K562 (cell line): ENCODE measurements around the gene MEGF11. TPM values are rescaled to one million over a fixed set of nuclear protein-coding genes. Genes with fewer than 3 reads are reported as not detected.
A peak's percentile ranks its signal among the peaks of the same experiment; 100 is the strongest.
"Not testable (repeated sequence)": the region's sequence is repeated elsewhere in the genome, so short reads cannot be mapped to it uniquely, and the experiment has no call there.

Source experiments
- ATAC-seq: fragments of 200-7000 bp; cut with Tn5 transposase; 3 replicates; pipeline ENCODE4 v1.9.1; 2020; ENCODE audit warnings: moderate library complexity
- BruUV-seq: library from RNA; stranded (reverse); fragments of 400-500 nt; replicated peaks from 2 replicates; lab custom pipeline; 2021; lab: Mats Ljungman, UMichigan
- CTCF ChIA-PET: fragments of 300-600 bp; formaldehyde crosslinking; extraction: SDS; loops from one replicate; lab custom pipeline; 2021; ENCODE audit warnings: low intra/inter-chr PET ratio; lab: Yijun Ruan, JAX
- POLR2A ChIA-PET: fragments of 300-600, 350-650 bp; sonication (Branson Sonifier 250); formaldehyde crosslinking; extraction: SDS; loops from one replicate; lab custom pipeline; 2021; ENCODE audit warnings: antibody characterized with exemption, inconsistent platforms; lab: Yijun Ruan, JAX
- DNase-seq, 4 experiments: peaks; one replicate each; pipeline versions ENCODE4 v3.0.0 to v3.0.0-alpha.2; 2011 to 2018; ENCODE audit warnings: low spot score in 3 of 4, mixed read lengths in 3 of 4; ENCODE audit errors: extremely low read depth in 1 of 4
- FAIRE-seq: peaks from 2 replicates; lab custom pipeline; 2011; peaks lifted over from hg19 to GRCh38; lab: Jason Lieb, UNC
- H2AFZ ChIP-seq: 2 replicates; pipeline ENCODE4 v1.6.0; 2011; ENCODE audit warnings: low read depth, low read length, control low read depth, inconsistent platforms
- H3K27ac ChIP-seq: fragments of 200-600 bp; 3 replicates; pipeline ENCODE4 v1.8.0; 2011; ENCODE audit warnings: low read depth, mild to moderate bottlenecking, control low read depth, inconsistent platforms, low read length, moderate library complexity, mixed read lengths; ENCODE audit errors: extremely low read depth
- H3K27me3 ChIP-seq, 2 experiments: fragments of 300-600 bp in 1 of 2; 2 replicates in 1 of 2; 3 replicates in 1 of 2; pipeline versions ENCODE4 v1.6.0 to v1.8.0; 2011; ENCODE audit warnings: inconsistent platforms in 2 of 2, low read length in 2 of 2, mild to moderate bottlenecking in 1 of 2, mixed read lengths in 1 of 2, moderate library complexity in 1 of 2; ENCODE audit not compliant: control insufficient read depth in 2 of 2, insufficient read depth in 2 of 2
- H3K36me3 ChIP-seq: fragments of 300-600 bp; 3 replicates; pipeline ENCODE4 v1.8.0; 2011; ENCODE audit warnings: mild to moderate bottlenecking, low read length, inconsistent platforms; ENCODE audit not compliant: control insufficient read depth, insufficient read depth
- H3K4me1 ChIP-seq, 2 experiments: fragments of 200-600 bp in 1 of 2; replicated peaks in 1 of 2; 2 replicates in 1 of 2; 3 replicates in 1 of 2; pipeline versions ENCODE4 v1.5.1 to v1.8.0; 2011; ENCODE audit warnings: inconsistent platforms in 2 of 2, low read length in 2 of 2, mild to moderate bottlenecking in 1 of 2, mixed read lengths in 1 of 2, moderate library complexity in 1 of 2; ENCODE audit not compliant: control insufficient read depth in 2 of 2, insufficient read depth in 2 of 2
- H3K4me2 ChIP-seq: 2 replicates; pipeline ENCODE4 v1.6.1; 2011; ENCODE audit warnings: low read length, control low read depth, inconsistent platforms, mixed read lengths; ENCODE audit not compliant: insufficient read depth
- H3K4me3 ChIP-seq: fragments of 200-600 bp; sonication (generic), shearing (Covaris generic); 2 replicates; pipeline ENCODE4 v1.5.1; 2016; ENCODE audit warnings: control low read depth, inconsistent platforms
- H3K79me2 ChIP-seq: fragments of 200-600 bp; 3 replicates; pipeline ENCODE4 v1.8.0; 2011; ENCODE audit warnings: low read length, inconsistent platforms; ENCODE audit not compliant: control insufficient read depth, insufficient read depth
- H3K9ac ChIP-seq, 2 experiments: 2 replicates each; pipeline versions ENCODE4 v1.6.0 to v1.6.1; 2011; ENCODE audit warnings: low read depth in 2 of 2, low read length in 2 of 2, control low read depth in 1 of 2, inconsistent platforms in 1 of 2, mild to moderate bottlenecking in 1 of 2, mixed read lengths in 1 of 2; ENCODE audit not compliant: insufficient read depth in 1 of 2
- H3K9me1 ChIP-seq: one replicate; pipeline ENCODE4 v1.6.0; 2011; ENCODE audit warnings: inconsistent platforms, mild to moderate bottlenecking, low read length, moderate library complexity; ENCODE audit not compliant: control insufficient read depth, insufficient read depth
- H3K9me3 ChIP-seq: replicated peaks from 2 replicates; pipeline ENCODE4 v1.5.1; 2011; ENCODE audit warnings: low read depth, low read length, inconsistent platforms; ENCODE audit not compliant: control insufficient read depth, insufficient read depth
- H4K20me1 ChIP-seq: replicated peaks from 2 replicates; pipeline ENCODE4 v1.6.1; 2011; ENCODE audit warnings: low read length, inconsistent platforms, mixed read lengths; ENCODE audit not compliant: control insufficient read depth, insufficient read depth
- CREB5 ChIP-seq: fragments of 250-450 bp; sonication (Bioruptor Pico); IDR thresholded peaks from 2 replicates; pipeline ENCODE4 v1.5.0; 2020; ENCODE audit warnings: mild to moderate bottlenecking
- ETV5 ChIP-seq: sonication (generic); formaldehyde crosslinking; IDR thresholded peaks from 2 replicates; pipeline ENCODE4 v1.4.0; 2020; ENCODE audit warnings: low read depth, mild to moderate bottlenecking, missing genetic modification reagents
- GTF2B ChIP-seq: IDR thresholded peaks from 2 replicates; pipeline ENCODE4 v1.6.1; 2011; ENCODE audit not compliant: insufficient read length; ENCODE audit errors: extremely low read depth
- ZC3H8 ChIP-seq: fragments of 450-650 bp; IDR thresholded peaks from 2 replicates; pipeline ENCODE4 v1.6.1; 2017
- ZNF644 ChIP-seq: fragments of 200-800 bp; sonication (Bioruptor generic); IDR thresholded peaks from 2 replicates; pipeline ENCODE4 v1.6.1; 2016; ENCODE audit warnings: low read depth, missing genetic modification characterization, missing compliant biosample characterization
- WGBS: fragments of 100-300 bp; shearing (Covaris generic); methylation state at CpG from one replicate; pipeline ENCODE4 v1.1.6; 2016; ENCODE audit warnings: low coverage, mixed read lengths; ENCODE audit not compliant: insufficient coverage; ENCODE audit errors: missing lambda C conversion rate; 5-methylcytosine and 5-hydroxymethylcytosine counted together
- in situ Hi-C: fragments of 300-500 bp; cut with MboI; formaldehyde crosslinking; loops from 4 replicates; pipeline ENCODE4 v1.15.0; 2018; ENCODE audit warnings: inconsistent platforms, mixed read lengths
- intact Hi-C: fragments of 100-400 bp; cut with micrococcal nuclease; formaldehyde crosslinking; loops from 2 replicates; pipeline ENCODE4 v1.14.2; 2022
- polyA plus RNA-seq, 8 experiments: library from polyadenylated mRNA; depleted of rRNA in 4 of 8; stranded (reverse) in 5 of 8; unstranded in 3 of 8; fragments of >200 nt; fragmentation: Nextera tagmentation in 2 of 8; fragmentation: Illumina TruSeq in 1 of 8; extraction: Ambion mirVana in 2 of 8; extraction: Trizol in 1 of 8; gene quantifications; 2 replicates each; pipeline versions ENCODE4 v1.2.1 to v1.2.3, GENCODE V29; 2011 to 2014; ENCODE audit warnings: inconsistent platforms in 1 of 8, missing spikeins in 1 of 8
- total RNA-seq, 7 experiments: library from RNA; depleted of rRNA in 6 of 7; stranded (reverse); fragments of >200 nt in 6 of 7; fragmentation: Illumina TruSeq in 2 of 7; extraction: Trizol in 2 of 7; gene quantifications; 2 replicates each; pipeline versions ENCODE4 v1.2.1 to v1.2.3, GENCODE V29; 2011 to 2021; ENCODE audit warnings: low replicate concordance in 1 of 7

Gene MEGF11
- total and polyA plus RNA-seq, 9 of the 15 experiments (the other 6 are each of a cell fraction or from before 2014, with no cell fraction given): 0.06 to 0.23 (median 0.20) TPM; not detected in 6

- TF ChIP-seq ETV5 (no peak), GTF2B (no peak), ZNF644 (tag) (peak; percentile 52; the same call in 1 of the 2 replicates), ZC3H8 (no peak), CREB5 (CRISPR knock-in tag) (no peak)
Observed at GRCh38 chr15:66004618-66005262, 248.8 kb downstream of the MEGF11 start (continued).

GRCh38 chr15:66003129-66003528 is 250.4 kb downstream of the MEGF11 start:
- H3K4me2 ChIP-seq, FAIRE-seq, CTCF ChIA-PET: not testable (repeated sequence)

More at GRCh38 chr15:66003129-66003528, 250.4 kb downstream of the MEGF11 start:
- H3K79me2 ChIP-seq, intact Hi-C loops, H3K27ac ChIP-seq, H3K27me3 ChIP-seq, H3K9me3 ChIP-seq, BruUV-seq, in situ Hi-C loops, ATAC-seq, H3K36me3 ChIP-seq, H2AFZ ChIP-seq, H3K9me1 ChIP-seq, H3K4me1 ChIP-seq, H4K20me1 ChIP-seq, H3K4me3 ChIP-seq, H3K9ac ChIP-seq, DNase-seq: not testable (repeated sequence)
- POLR2A ChIA-PET: interaction anchor here (1.4 kb wide), 1 partner anchor 14 kb away, joined by 3 read pairs; no protein-coding TSS in a partner anchor
- 0% methylated on average over 4 of the region's 4 CpGs for WGBS
